ES-I3 (cell line): ENCODE results near the gene GREM2.

Source experiments
- H3K36me3 ChIP-seq: 2 replicates; pipeline ENCODE4 v1.6.1; 2013; ENCODE audit warnings: mild to moderate bottlenecking, low read length, control low read depth, moderate library complexity; ENCODE audit not compliant: insufficient read depth
- H3K4me1 ChIP-seq: 2 replicates; pipeline ENCODE4 v1.6.1; 2013; ENCODE audit warnings: mild to moderate bottlenecking, control low read depth, low read length; ENCODE audit not compliant: insufficient read depth
- H3K9ac ChIP-seq: 2 replicates; pipeline ENCODE4 v1.6.1; 2013; ENCODE audit warnings: low read depth, mild to moderate bottlenecking, low read length, moderate library complexity
- H3K9me3 ChIP-seq: 2 replicates; pipeline ENCODE4 v1.6.1; 2013; ENCODE audit warnings: mild to moderate bottlenecking, low read length, moderate library complexity; ENCODE audit not compliant: control insufficient read depth, insufficient read depth

The GREM2 gene

GRCh38 chr1:240492832-240493440 is 119.0 kb downstream of the GREM2 start:
- no peaks in the 10 kb centered on the region for H3K36me3 ChIP-seq
- no peak overlapping the region for H3K9ac ChIP-seq
- peaks cover 12% of the 10 kb centered on the region for H3K4me1 ChIP-seq
- no peaks in the 10 kb centered on the region for H3K9me3 ChIP-seq

DNA sequence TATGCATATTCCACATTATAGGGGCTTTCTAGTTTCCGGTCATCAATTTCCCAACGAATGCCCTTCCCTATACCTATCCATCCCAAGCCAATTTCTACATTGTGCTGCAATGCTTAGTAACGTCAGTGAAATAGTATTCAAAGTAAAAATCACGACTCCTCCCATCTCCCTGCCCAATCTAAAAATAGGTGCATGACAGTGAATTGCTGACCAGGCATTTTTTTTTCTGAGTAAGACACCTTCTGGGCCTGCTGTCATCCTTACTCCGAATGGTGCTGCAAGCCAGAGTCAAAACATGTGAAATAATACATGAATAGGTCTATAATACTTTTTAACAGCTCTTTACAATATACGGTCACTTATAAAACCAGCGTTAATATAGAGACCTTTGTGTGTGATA is 120.2 kb downstream of the GREM2 start:
- Histone ChIP-seq H3K9ac (no peak overlapping the region), H3K4me1 (peaks cover 12% of the 10 kb centered on the region), H3K9me3 (no peaks in the 10 kb centered on the region), H3K36me3 (no peaks in the 10 kb centered on the region)

- H3K9me3 ChIP-seq = no peaks in the 10 kb centered on the region
- no peaks in the 10 kb centered on the region for H3K36me3 ChIP-seq
- H3K4me1 ChIP-seq = peaks cover 12% of the 10 kb centered on the region
- no peak overlapping the region for H3K9ac ChIP-seq
Measured at GRCh38 chr1:240491156-240491555, 120.8 kb downstream of the GREM2 start.

DNA sequence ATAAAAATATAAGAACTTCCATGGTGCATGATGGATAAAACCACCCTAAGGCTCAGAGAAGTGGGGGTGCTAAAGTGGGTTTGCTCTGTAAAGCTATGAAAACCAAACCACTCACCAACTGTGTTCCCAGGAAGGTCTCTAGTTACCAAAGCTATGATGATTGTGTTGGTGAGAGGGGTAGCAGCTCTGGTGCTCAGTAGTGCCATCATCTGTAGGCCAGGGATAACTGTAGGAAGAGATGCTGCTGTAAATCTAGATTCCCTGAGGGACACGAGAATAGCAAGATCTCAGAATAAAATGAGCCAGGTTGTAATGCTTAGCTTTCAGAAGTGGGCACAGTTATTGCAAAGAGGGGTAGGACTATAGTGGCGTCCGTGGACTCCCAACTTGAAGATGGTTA is 124.5 kb downstream of the GREM2 start:
- Histone ChIP-seq H3K36me3 (no peaks in the 10 kb centered on the region), H3K9ac (no peak overlapping the region), H3K9me3 (no peaks in the 10 kb centered on the region), H3K4me1 (peaks cover 12% of the 10 kb centered on the region)

DNA sequence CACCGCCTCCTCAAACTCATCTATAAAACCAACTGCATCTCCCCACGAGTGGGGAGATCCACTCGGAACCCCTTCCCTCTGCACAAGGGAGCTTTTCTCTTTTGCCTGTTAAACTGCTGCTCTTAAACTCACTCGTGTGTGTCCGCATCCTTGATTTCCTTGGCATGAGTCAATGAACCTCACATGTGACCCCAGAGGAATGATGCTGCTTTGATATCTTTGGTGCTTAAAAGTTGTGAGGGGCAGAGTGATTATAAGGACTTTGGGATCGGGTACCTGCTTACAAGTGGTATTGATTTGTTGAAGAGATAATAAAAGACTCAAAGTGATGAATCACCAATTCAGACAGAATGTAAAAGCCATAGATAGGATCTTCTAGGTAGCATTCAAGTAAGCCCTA is 125.3 kb downstream of the GREM2 start:
- peaks cover 10% of the 10 kb centered on the region for H3K4me1 ChIP-seq
- no peaks in the 10 kb centered on the region for H3K36me3 ChIP-seq
- H3K9me3 ChIP-seq = no peaks in the 10 kb centered on the region
- no peak overlapping the region for H3K9ac ChIP-seq

DNA sequence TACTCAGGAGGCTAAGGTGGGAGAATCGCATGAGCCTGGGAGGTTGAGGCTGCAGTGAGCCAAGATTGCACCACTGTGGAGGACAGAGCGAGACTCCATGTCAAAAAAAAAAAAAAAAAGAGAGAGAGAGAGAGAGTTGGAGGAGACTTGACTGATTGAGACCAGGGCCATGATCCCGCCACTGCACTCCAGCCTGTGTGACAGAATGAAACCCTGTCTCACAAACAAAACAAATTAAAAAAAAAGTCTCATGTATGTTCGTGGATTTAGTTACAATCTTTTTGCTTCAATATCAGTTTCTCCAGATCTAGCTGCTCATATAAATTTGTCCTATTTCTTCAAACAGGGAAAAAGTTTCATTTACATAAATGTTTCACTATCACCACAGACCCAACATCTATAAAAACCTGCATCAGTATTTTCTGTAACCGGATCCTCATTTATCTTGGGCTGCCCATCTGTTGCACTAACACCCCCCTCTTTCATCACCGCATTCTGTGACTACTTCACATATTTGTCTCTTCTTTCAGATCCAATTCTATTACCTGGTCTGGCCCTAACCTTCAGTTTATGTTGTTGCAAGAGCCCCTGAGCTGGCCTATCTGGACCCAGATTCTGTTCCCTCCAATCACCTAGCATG is 127.0 kb downstream of the GREM2 start:
- no peaks in the 10 kb centered on the region for H3K36me3 ChIP-seq
- no peaks in the 10 kb centered on the region for H3K9me3 ChIP-seq
- no peaks in the 10 kb centered on the region for H3K4me1 ChIP-seq
- no peak overlapping the region for H3K9ac ChIP-seq

GRCh38 chr1:240478536-240478935 is 133.4 kb downstream of the GREM2 start:
- no peaks in the 10 kb centered on the region for H3K4me1 ChIP-seq
- H3K9me3 ChIP-seq = no peaks in the 10 kb centered on the region
- no peak overlapping the region for H3K9ac ChIP-seq
- no peaks in the 10 kb centered on the region for H3K36me3 ChIP-seq

- H3K9ac ChIP-seq = no peak overlapping the region
- H3K36me3 ChIP-seq = no peaks in the 10 kb centered on the region
- H3K4me1 ChIP-seq = peaks cover 4% of the 10 kb centered on the region; the same call in 1 of the 2 replicates
- H3K9me3 ChIP-seq = peaks cover 2% of the 10 kb centered on the region; the same call in 1 of the 2 replicates
Measured at GRCh38 chr1:240475832-240476231, 136.1 kb downstream of the GREM2 start.

GRCh38 chr1:240474133-240474614 is 137.8 kb downstream of the GREM2 start:
- Histone ChIP-seq H3K36me3 (no peaks in the 10 kb centered on the region), H3K9me3 (peaks cover 2% of the 10 kb centered on the region; the same call in 1 of the 2 replicates), H3K4me1 (peaks cover 4% of the 10 kb centered on the region; the same call in 1 of the 2 replicates), H3K9ac (no peak overlapping the region)

DNA sequence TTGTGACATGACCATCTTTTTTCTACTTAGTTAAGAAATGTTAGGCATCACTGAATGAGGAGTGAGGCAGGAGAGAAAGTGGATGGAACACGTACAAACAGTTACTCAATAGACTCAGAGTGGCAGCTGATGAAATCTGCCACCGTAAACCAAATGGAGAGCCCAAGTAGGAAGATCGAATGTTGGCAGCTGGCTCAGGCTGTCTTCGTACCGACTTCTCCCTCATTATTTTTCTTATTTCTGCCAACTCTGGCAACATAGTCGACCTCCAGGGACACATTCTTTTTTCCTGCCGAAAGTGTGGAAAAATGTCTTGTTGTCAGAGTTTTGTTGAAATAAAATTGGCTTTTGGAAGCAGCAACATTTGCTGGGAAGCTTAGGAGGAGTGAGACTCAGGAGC is 143.3 kb downstream of the GREM2 start:
- Histone ChIP-seq H3K9me3 (peaks cover 2% of the 10 kb centered on the region; the same call in 1 of the 2 replicates), H3K4me1 (peaks cover 4% of the 10 kb centered on the region; the same call in 1 of the 2 replicates), H3K9ac (no peak overlapping the region), H3K36me3 (no peaks in the 10 kb centered on the region)

DNA sequence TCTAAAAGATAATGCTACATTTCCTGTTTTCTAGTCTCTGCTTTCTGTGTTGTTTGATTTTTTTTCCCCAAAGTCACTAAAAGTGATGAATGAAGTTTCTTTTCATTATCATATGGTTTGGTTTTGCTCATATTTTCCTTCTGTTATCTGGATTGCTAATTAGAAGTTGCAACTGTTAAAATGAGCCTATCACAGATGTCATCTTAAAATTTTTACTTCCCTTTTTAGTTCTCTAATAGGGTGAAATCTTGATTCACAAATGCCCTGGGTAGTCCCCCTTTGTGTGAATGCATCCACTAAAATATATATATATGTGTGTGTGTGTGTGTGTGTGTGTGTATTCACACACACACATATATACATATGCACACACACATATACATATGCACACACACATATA is 144.1 kb downstream of the GREM2 start:
- Histone ChIP-seq H3K4me1 (peaks cover 1% of the 10 kb centered on the region; the same call in 1 of the 2 replicates), H3K9ac (no peak overlapping the region), H3K9me3 (no peaks in the 10 kb centered on the region), H3K36me3 (no peaks in the 10 kb centered on the region)

GRCh38 chr1:240466509-240466908 is 145.4 kb downstream of the GREM2 start:
- H3K36me3 ChIP-seq = no peaks in the 10 kb centered on the region
- H3K4me1 ChIP-seq = no peaks in the 10 kb centered on the region
- H3K9me3 ChIP-seq = no peaks in the 10 kb centered on the region
- no peak overlapping the region for H3K9ac ChIP-seq

DNA sequence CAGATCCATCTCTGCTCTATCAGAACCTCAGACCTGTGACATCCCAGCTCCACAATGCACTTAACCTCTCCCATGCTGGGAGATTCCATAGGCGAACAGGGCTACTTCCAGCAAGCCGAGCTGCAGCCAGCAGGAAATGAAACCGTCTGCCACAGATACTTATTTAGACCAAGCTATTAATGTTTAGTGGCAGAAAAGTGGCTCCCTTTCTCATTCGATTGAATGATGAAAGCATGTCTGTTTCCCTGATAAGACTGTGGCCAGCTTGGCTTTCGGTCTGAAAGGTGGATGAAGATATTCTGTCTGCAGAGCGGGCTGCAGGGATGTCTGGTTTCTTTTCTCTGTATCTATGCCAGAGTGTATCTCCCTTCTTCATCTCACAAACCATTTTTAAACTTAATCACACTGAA is 146.4 kb downstream of the GREM2 start:
- H3K9me3 ChIP-seq = no peaks in the 10 kb centered on the region
- no peaks in the 10 kb centered on the region for H3K4me1 ChIP-seq
- no peak overlapping the region for H3K9ac ChIP-seq
- no peaks in the 10 kb centered on the region for H3K36me3 ChIP-seq

DNA sequence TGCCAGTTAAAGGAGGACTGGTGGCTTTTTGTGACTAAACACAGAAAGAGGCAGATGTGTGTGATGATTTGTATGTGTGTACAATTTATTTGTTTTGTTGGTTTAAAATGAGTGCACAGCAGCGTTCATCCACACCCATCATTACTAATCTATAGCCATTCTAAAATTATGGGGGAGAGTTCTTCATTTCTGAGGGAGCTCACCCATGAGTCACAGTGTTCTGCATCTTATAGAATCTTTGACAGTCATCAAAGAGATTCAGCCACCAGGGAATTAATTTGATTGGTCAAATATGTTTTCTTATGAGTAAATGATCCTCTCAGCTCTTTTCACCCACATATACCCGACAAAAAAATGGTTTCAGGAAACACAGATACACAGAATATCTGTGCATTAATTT is 147.9 kb downstream of the GREM2 start:
- Histone ChIP-seq H3K9ac (no peak overlapping the region), H3K36me3 (no peaks in the 10 kb centered on the region), H3K9me3 (no peaks in the 10 kb centered on the region), H3K4me1 (no peaks in the 10 kb centered on the region)

GRCh38 chr1:240462766-240463395 is 149.1 kb downstream of the GREM2 start:
- H3K36me3 ChIP-seq = no peaks in the 10 kb centered on the region
- H3K4me1 ChIP-seq = no peaks in the 10 kb centered on the region
- no peaks in the 10 kb centered on the region for H3K9me3 ChIP-seq
- no peak overlapping the region for H3K9ac ChIP-seq
